ENCODE results near the gene TTLL5.
A peak's percentile ranks its signal among the peaks of the same experiment; 100 is the strongest.

The TTLL5 gene

GRCh38 chr14:75660630-75661498 lies at the start of gene TTLL5, which contains the start of gene ERG28:
Gene TTLL5, plus strand, starts transcription at chr14:75661246. Its CDS starts 1,904 bp downstream, at chr14:75663150.
Gene ERG28, minus strand, starts transcription at chr14:75660876. Its CDS starts 3,374 bp downstream, at chr14:75657502.
- DNase-seq = peak; percentile 94 to 96

- no peak for DNase-seq
These were observed 48.9 kb upstream of the TTLL5 start for GRCh38 chr14:75612157-75612556.

GRCh38 chr14:75614179-75614578 lies 46.9 kb upstream of the TTLL5 start:
- DNase-seq = no peak

GRCh38 chr14:75615200-75615599 lies 45.8 kb upstream of the TTLL5 start:
- no peak for DNase-seq

- DNase-seq = no peak
These were observed 41.5 kb upstream of the TTLL5 start for GRCh38 chr14:75619548-75619947.

- no peak for DNase-seq
These were observed 36.0 kb upstream of the TTLL5 start for GRCh38 chr14:75625034-75625433.

GRCh38 chr14:75626396-75626795 lies 34.6 kb upstream of the TTLL5 start:
- no peak for DNase-seq

GRCh38 chr14:75626863-75627262 lies 34.2 kb upstream of the TTLL5 start:
- DNase-seq = no peak

- no peak for DNase-seq
These were observed 33.6 kb upstream of the TTLL5 start for GRCh38 chr14:75627406-75627805.

GRCh38 chr14:75628816-75629215 lies 32.2 kb upstream of the TTLL5 start:
- no peak for DNase-seq

GRCh38 chr14:75630695-75631452 lies 30.2 kb upstream of the TTLL5 start:
- DNase-seq = no peak

GRCh38 chr14:75631453-75631831 lies 29.6 kb upstream of the TTLL5 start:
- DNase-seq = no peak

- no peak for DNase-seq
These were observed 26.2 kb upstream of the TTLL5 start for GRCh38 chr14:75634848-75635247.

- no peak for DNase-seq
These were observed 24.9 kb upstream of the TTLL5 start for GRCh38 chr14:75636100-75636692.

GRCh38 chr14:75640876-75641275 lies 20.2 kb upstream of the TTLL5 start:
- DNase-seq = no peak

GRCh38 chr14:75643985-75644384 lies 17.1 kb upstream of the TTLL5 start:
- DNase-seq = no peak

- no peak for DNase-seq
These were observed 16.0 kb upstream of the TTLL5 start for GRCh38 chr14:75645056-75645455.

- no peak for DNase-seq
These were observed 14.3 kb upstream of the TTLL5 start for GRCh38 chr14:75646762-75647161.

- no peak for DNase-seq
These were observed 13.4 kb upstream of the TTLL5 start for GRCh38 chr14:75647640-75648039.

GRCh38 chr14:75648066-75648838 lies 12.8 kb upstream of the TTLL5 start:
- no peak for DNase-seq

GRCh38 chr14:75649337-75649736 lies 11.7 kb upstream of the TTLL5 start:
- DNase-seq = no peak

- no peak for DNase-seq
These were observed 11.3 kb upstream of the TTLL5 start for GRCh38 chr14:75649773-75650172.

Data from activated CD4-positive, alpha-beta T cell treated with anti-CD3 and anti-CD28 coated beads for 4 hours (primary cell).